ENCODE data around the gene WWC2.

The WWC2 gene

DNA sequence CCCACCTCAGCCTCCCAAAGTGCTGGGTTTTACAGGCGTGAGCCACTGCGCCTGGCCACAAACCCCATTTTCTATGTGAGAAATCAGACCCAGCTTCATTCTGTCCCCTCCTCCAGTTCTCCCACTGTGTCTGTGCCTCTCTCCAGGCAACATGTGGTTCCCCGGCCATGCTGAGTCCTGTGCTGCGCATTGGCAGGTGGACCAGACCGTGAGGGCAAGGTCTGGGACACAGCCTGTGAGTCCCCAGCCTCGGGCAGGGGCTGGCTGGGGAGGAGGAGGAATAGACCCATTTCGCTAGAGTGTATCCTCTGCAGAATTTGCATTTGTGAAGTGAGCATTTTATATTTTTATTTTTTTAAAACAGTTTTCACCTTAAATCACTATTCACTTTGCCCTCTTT lies 244.7 kb downstream of the WWC2 start:
- Histone ChIP-seq H3K36me3 (ENCODE audit: insufficient read depth, low read length) (no peaks in the 10 kb centered on the region), H3K27ac (no peak overlapping the region), H3K9me3 (ENCODE audit: low read depth, low read length) (no peaks in the 10 kb centered on the region), H3K9ac (ENCODE audit: insufficient read length) (no peak overlapping the region), H3K4me3 (no peak overlapping the region)
- DNase-seq (ENCODE audit: low read depth, low spot score), result no peak
- no peak for TF ChIP-seq FOXP2 (optimal IDR thresholded peaks at IDR 0.05; ENCODE audit: control extremely low read depth, extremely low read length, insufficient read depth)
- TF ChIP-seq EZH2 (IDR thresholded peaks at IDR 0.05), result no peak
- TF ChIP-seq POLR2AphosphoS5 (IDR thresholded peaks at IDR 0.05; ENCODE audit: borderline replicate concordance, low read depth, low read length), result no peak

DNA sequence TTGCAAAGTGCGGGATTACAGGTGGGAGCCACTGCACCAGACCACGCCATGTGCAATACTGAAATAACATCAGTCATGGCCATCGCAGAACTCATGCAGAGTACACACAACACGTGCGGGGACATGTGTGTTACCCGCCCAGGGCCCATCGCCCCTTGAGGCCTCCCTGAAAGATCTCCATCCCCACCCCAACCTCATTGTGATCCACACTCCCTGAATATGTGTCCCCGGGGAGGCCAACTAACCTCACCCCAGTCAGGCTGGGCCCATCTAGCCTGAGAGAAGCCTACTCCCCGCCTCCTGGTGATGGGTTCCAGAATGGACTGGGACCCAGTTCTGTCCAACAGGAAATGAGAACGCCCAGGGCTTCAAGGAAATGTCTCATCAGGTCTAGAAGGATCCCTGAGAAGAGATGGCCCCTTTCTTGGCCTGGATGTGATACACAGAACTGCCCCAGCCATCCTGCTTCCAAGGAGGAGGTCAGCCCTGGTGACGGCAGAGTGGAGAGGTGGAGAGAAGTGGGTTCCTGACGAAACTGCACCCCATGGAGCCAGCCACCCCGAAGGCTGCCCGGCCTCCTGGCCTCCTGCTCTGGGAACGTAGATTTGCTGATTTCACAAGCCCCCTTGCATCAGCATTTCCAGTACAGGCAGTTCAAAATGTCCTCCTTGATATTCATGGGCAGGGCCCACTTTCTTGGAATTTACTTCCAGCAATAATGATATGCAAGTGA lies 245.6 kb downstream of the WWC2 start:
- no peak for TF ChIP-seq EZH2 (IDR thresholded peaks at IDR 0.05)
- no peak for TF ChIP-seq POLR2AphosphoS5 (IDR thresholded peaks at IDR 0.05; ENCODE audit: borderline replicate concordance, low read depth, low read length)
- Histone ChIP-seq H3K36me3 (ENCODE audit: insufficient read depth, low read length) (no peaks in the 10 kb centered on the region), H3K9ac (ENCODE audit: insufficient read length) (no peak overlapping the region), H3K9me3 (ENCODE audit: low read depth, low read length) (no peaks in the 10 kb centered on the region), H3K27ac (no peak overlapping the region), H3K4me3 (no peak overlapping the region)
- DNase-seq (ENCODE audit: low read depth, low spot score), result no peak

DNA sequence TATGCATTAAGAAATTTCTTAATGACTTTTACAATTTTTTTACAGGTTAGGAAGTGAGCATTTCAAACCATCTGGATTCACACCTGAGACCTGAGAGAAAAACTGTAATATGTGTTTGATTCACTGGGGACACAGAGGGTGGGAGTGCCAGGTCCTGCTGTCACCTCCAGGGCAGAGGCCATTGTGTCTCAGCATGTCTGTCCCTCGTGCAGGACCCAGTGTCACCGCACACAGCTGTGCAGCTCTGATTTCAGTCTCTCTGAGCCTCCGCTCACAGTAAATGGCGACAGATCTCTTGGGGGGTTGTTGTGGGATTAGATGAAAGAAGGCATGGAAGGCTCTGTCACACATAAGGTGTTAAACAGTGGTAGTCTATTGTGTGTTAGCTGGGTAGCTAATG lies 246.2 kb downstream of the WWC2 start:
- Histone ChIP-seq H3K27ac (no peak overlapping the region), H3K9me3 (ENCODE audit: low read depth, low read length) (no peaks in the 10 kb centered on the region), H3K4me3 (no peak overlapping the region), H3K9ac (ENCODE audit: insufficient read length) (no peak overlapping the region), H3K36me3 (ENCODE audit: insufficient read depth, low read length) (no peaks in the 10 kb centered on the region)
- DNase-seq (ENCODE audit: low read depth, low spot score), result no peak
- no peak for TF ChIP-seq EZH2 (IDR thresholded peaks at IDR 0.05)
- TF ChIP-seq POLR2AphosphoS5 (IDR thresholded peaks at IDR 0.05; ENCODE audit: borderline replicate concordance, low read depth, low read length), result no peak
- TF ChIP-seq FOXP2 (optimal IDR thresholded peaks at IDR 0.05; ENCODE audit: control extremely low read depth, extremely low read length, insufficient read depth), result no peak

DNA sequence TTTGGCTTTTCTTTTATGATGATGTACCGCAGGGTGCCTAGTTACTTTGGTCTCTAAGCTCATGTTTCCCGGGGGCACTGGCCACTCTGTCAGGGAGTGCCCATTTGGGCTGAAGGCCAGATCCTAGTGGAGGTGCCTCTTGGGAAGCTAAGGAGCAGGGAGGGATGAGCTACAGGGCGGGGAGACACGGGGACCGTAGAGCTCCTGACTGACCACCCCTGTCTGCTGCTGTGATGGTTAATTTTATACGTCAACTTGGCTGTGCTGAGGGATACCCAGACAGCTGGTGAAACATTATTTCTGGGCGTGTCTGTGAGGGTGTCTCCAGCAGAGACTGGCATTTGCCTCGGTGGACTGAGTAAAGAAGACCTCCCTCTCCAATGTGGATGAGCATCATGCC lies 248.1 kb downstream of the WWC2 start:
- no peak for DNase-seq (ENCODE audit: low read depth, low spot score)
- TF ChIP-seq EZH2 (IDR thresholded peaks at IDR 0.05), result no peak
- TF ChIP-seq POLR2AphosphoS5 (IDR thresholded peaks at IDR 0.05; ENCODE audit: borderline replicate concordance, low read depth, low read length), result no peak
- no peak for TF ChIP-seq FOXP2 (optimal IDR thresholded peaks at IDR 0.05; ENCODE audit: control extremely low read depth, extremely low read length, insufficient read depth)
- no peaks in the 10 kb centered on the region for H3K36me3 ChIP-seq (ENCODE audit: insufficient read depth, low read length)
- no peak overlapping the region for H3K27ac ChIP-seq
- no peak overlapping the region for H3K9ac ChIP-seq (ENCODE audit: insufficient read length)
- no peak overlapping the region for H3K4me3 ChIP-seq
- no peaks in the 10 kb centered on the region for H3K9me3 ChIP-seq (ENCODE audit: low read depth, low read length)

DNA sequence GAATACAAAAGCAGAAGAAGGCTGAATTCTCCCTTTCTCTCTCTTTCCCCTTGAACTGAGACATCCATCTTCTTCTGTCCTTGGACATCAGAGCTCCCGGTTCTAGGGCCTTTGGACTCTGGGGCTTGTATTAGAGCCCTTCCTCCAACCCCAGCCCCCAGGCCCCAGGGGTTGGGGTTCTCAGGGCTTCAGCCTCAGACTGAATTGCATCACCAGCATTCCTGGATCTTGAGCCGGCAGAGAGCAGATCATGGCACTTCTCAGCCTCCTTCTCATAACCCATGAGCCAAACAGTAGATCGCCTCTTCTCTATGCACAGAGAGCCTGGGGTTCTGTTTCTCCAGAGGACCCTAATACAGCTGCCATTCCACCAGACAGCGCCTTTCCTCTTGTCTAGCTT lies 248.5 kb downstream of the WWC2 start:
- Histone ChIP-seq H3K27ac (no peak overlapping the region), H3K36me3 (ENCODE audit: insufficient read depth, low read length) (no peaks in the 10 kb centered on the region), H3K4me3 (no peak overlapping the region), H3K9ac (ENCODE audit: insufficient read length) (no peak overlapping the region), H3K9me3 (ENCODE audit: low read depth, low read length) (no peaks in the 10 kb centered on the region)
- no peak for TF ChIP-seq EZH2 (IDR thresholded peaks at IDR 0.05)
- no peak for TF ChIP-seq POLR2AphosphoS5 (IDR thresholded peaks at IDR 0.05; ENCODE audit: borderline replicate concordance, low read depth, low read length)
- TF ChIP-seq FOXP2 (optimal IDR thresholded peaks at IDR 0.05; ENCODE audit: control extremely low read depth, extremely low read length, insufficient read depth), result no peak
- DNase-seq (ENCODE audit: low read depth, low spot score), result no peak

DNA sequence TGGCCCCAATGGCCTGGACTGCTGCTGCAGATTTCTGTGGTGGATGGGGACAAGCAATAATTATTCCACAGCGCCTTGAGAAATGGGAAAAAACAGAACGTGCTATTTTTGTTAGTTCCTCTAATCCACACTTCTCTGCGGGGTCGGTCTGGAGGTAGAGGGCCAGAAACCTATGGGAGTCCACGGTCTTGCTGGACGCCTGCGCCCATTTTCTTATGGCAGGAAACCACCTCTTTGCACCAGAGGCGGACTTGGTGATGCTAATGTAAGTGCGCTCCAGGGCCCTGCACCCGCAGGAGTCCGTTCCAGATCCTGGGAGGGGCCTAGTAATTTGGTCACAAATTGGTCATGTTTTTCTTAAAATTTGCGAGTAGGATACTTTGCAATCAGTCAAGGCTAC lies 249.1 kb downstream of the WWC2 start:
- H3K27ac ChIP-seq, result no peak overlapping the region

DNA sequence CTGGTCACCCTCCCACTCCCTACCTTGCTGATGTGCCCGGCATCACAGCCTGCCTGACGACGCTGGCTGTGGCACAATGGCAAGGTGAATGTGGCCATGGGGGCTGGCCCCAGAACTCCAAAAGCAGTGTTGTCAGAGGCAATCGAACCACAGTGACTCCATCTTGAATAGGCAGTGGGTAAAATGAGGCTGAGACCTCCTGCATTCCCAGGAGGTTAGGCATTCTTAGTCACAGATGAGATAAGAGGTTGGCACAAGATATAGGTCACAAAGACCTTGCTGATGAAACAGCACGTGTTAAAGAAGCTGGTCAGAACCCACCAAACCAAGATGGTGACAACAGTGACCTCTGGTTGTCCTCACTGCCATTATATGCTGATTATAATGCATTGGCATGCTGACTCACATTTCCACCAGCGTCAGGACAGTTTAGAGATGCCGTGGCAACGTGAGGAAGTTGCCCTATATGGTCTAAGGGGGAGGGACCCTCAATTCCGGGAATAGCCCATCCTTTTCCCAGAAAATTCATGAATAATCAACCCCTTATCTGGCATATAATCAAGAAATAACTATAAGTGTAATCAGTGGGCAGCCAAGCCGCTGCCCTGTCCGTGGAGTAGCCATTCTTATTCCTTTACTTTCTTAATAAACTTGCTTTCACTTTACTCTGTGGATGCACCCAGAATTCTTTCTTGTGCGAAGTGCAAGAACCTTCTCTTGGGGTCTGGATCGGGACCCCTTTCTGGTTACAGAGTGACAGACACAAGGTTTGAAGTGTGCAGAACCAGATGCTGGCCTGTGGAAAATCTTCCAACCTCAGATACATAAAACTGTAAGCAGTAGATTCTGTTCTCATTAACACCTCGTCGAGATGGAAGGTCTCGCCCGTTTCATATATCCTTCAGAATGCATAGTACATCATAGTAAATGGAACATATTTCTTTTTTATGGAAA lies 249.9 kb downstream of the WWC2 start:
- TF ChIP-seq EZH2 (IDR thresholded peaks at IDR 0.05), result no peak
- no peak for TF ChIP-seq FOXP2 (optimal IDR thresholded peaks at IDR 0.05; ENCODE audit: control extremely low read depth, extremely low read length, insufficient read depth)
- TF ChIP-seq POLR2AphosphoS5 (IDR thresholded peaks at IDR 0.05; ENCODE audit: borderline replicate concordance, low read depth, low read length), result no peak
- no peaks in the 10 kb centered on the region for H3K36me3 ChIP-seq (ENCODE audit: insufficient read depth, low read length)
- no peak overlapping the region for H3K4me3 ChIP-seq
- no peak overlapping the region for H3K9ac ChIP-seq (ENCODE audit: insufficient read length)
- no peak for DNase-seq (ENCODE audit: low read depth, low spot score)
- H3K27ac ChIP-seq, result no peak overlapping the region
- H3K9me3 ChIP-seq (ENCODE audit: low read depth, low read length), result no peaks in the 10 kb centered on the region

More for the DNA sequence above, 249.1 kb downstream of the WWC2 start:
- TF ChIP-seq EZH2 (IDR thresholded peaks at IDR 0.05) (no peak), POLR2AphosphoS5 (IDR thresholded peaks at IDR 0.05; ENCODE audit: borderline replicate concordance, low read depth, low read length) (no peak), FOXP2 (optimal IDR thresholded peaks at IDR 0.05; ENCODE audit: control extremely low read depth, extremely low read length, insufficient read depth) (no peak)
- no peak overlapping the region for H3K4me3 ChIP-seq
- no peak overlapping the region for H3K9ac ChIP-seq (ENCODE audit: insufficient read length)
- no peak for DNase-seq (ENCODE audit: low read depth, low spot score)
- no peaks in the 10 kb centered on the region for H3K36me3 ChIP-seq (ENCODE audit: insufficient read depth, low read length)
- no peaks in the 10 kb centered on the region for H3K9me3 ChIP-seq (ENCODE audit: low read depth, low read length)

DNA sequence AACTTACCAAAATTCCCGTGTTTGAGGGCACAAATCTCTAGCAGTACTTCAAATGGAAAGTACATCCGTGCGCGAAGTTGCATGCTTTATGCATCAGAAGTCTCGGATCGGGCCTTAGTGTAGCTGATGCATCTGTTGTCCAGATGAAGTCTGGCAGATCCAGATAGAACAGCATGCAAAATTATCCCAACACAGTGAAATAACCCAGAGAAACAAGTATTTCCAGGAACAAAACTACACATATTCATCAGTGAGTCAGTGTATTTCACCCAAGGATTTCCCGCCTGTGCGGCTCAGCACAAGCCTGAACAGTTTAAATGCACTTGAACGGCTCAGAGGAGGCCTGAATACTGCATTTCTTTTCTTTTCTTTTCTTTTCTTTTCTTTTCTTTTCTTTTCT lies 250.6 kb downstream of the WWC2 start:
- Histone ChIP-seq H3K27ac (no peak overlapping the region), H3K4me3 (no peak overlapping the region), H3K36me3 (ENCODE audit: insufficient read depth, low read length) (no peaks in the 10 kb centered on the region), H3K9me3 (ENCODE audit: low read depth, low read length) (no peaks in the 10 kb centered on the region), H3K9ac (ENCODE audit: insufficient read length) (no peak overlapping the region)
- TF ChIP-seq EZH2 (IDR thresholded peaks at IDR 0.05) (no peak), FOXP2 (optimal IDR thresholded peaks at IDR 0.05; ENCODE audit: control extremely low read depth, extremely low read length, insufficient read depth) (no peak)
- DNase-seq (ENCODE audit: low read depth, low spot score), result no peak
